ENCODE results near the gene LIN7C.
"Not testable (repeated sequence)": the region's sequence is repeated elsewhere in the genome, so short reads cannot be mapped to it uniquely, and the experiment has no call there.

Gene LIN7C

GRCh38 chr11:27468995-27469695 lies 37.4 kb downstream of the LIN7C start:
- peak; percentile 74 for DNase-seq

- peak; percentile 58 for DNase-seq
Measured at GRCh38 chr11:27468209-27468994, 38.2 kb downstream of the LIN7C start.

- no peak for DNase-seq
Measured at GRCh38 chr11:27467181-27467913, 39.2 kb downstream of the LIN7C start.

GRCh38 chr11:27466363-27466762 lies 40.2 kb downstream of the LIN7C start:
- DNase-seq = no peak

GRCh38 chr11:27465629-27466028 lies 40.9 kb downstream of the LIN7C start:
- no peak for DNase-seq

- DNase-seq = no peak
Measured at GRCh38 chr11:27464909-27465308, 41.7 kb downstream of the LIN7C start.

GRCh38 chr11:27464289-27464696 lies 42.3 kb downstream of the LIN7C start:
- DNase-seq = no peak

GRCh38 chr11:27462543-27462942 lies 44.0 kb downstream of the LIN7C start:
- no peak for DNase-seq

GRCh38 chr11:27460158-27460978 lies 46.2 kb downstream of the LIN7C start:
- peak; percentile 80 for DNase-seq

- no peak for DNase-seq
Measured at GRCh38 chr11:27459191-27459590, 47.4 kb downstream of the LIN7C start.

GRCh38 chr11:27458182-27458581 lies 48.4 kb downstream of the LIN7C start:
- DNase-seq = no peak

- DNase-seq = no peak
Measured at GRCh38 chr11:27456795-27457329, 49.7 kb downstream of the LIN7C start.

- no peak for DNase-seq
Measured at GRCh38 chr11:27456140-27456794, 50.3 kb downstream of the LIN7C start.

- DNase-seq = no peak
Measured at GRCh38 chr11:27455667-27456066, 50.9 kb downstream of the LIN7C start.

GRCh38 chr11:27453701-27454100 lies 52.9 kb downstream of the LIN7C start:
- DNase-seq = no peak

- DNase-seq = no peak
Measured at GRCh38 chr11:27452147-27452546, 54.4 kb downstream of the LIN7C start.

GRCh38 chr11:27451244-27451965 lies 55.2 kb downstream of the LIN7C start:
- DNase-seq = no peak

GRCh38 chr11:27448184-27448540 lies 58.4 kb downstream of the LIN7C start:
- DNase-seq = not testable (repeated sequence)

- DNase-seq = no peak
Measured at GRCh38 chr11:27447288-27448183, 59.0 kb downstream of the LIN7C start.

- DNase-seq = no peak
Measured at GRCh38 chr11:27445625-27446024, 60.9 kb downstream of the LIN7C start.
